ENCODE results near the gene PDCD6IP. TPM values are rescaled to one million over a fixed set of nuclear protein-coding genes. Genes with fewer than 3 reads are reported as not detected.

PDCD6IP gene
- total RNA-seq, 1 donor from 2014 or later = 203 TPM

DNA sequence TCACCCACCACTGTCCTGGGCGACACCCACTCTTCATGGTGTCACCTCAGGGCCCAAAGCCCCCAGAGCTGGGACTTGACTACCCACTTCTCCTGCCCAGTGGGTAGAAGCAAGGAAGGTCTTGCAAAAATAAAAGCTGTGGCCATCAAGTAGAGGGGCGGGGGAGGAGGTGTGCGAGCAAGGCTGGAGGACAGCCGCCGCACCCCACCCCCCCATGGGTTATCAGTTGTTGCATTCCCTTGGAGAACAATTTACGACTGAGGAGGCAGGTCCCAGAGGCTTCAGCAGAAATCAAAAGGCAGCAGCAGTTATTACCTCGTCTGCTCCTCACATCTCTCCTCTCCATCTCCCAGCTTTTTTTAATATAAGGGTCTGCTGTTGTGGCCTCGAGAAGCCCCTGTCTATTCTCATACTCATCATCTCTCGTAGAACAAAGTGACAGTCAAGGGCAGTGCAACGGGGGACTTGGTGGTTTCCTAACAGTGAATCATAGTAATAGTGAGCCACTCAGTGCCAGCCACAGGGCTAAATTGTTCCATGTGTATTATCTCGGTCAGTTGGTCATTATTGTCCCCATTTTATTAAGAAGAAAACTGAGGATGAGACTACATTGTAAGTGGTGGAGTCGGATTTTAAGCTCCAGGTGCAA is 116.4 kb downstream of the PDCD6IP start:
- no peak overlapping the region for H3K4me3 Mint-ChIP-seq (ENCODE audit: unreplicated experiment)
- Histone ChIP-seq H3K79me2 (ENCODE audit: insufficient read depth, low read length) (no peaks in the 10 kb centered on the region), H3K4me3 (ENCODE audit: insufficient read depth, low read depth, low read length) (no peak overlapping the region), H3K9me3 (ENCODE audit: insufficient read depth, low read depth, low read length) (no peaks in the 10 kb centered on the region), H4K20me1 (ENCODE audit: insufficient read depth, low read length) (no peaks in the 10 kb centered on the region), H2AFZ (ENCODE audit: low read depth, low read length) (no peak overlapping the region), H3K4me2 (ENCODE audit: low read length) (no peak overlapping the region), H3K4me1 (ENCODE audit: insufficient read depth, low read length) (peaks cover 5% of the 10 kb centered on the region), H3K27ac (ENCODE audit: low read depth, low read length) (no peak overlapping the region), H3K9ac (ENCODE audit: low read length) (no peak overlapping the region), H3K36me3 (ENCODE audit: insufficient read depth, low read length) (no peaks in the 10 kb centered on the region), H3K27me3 (ENCODE audit: insufficient read depth, low read length) (no peaks in the 10 kb centered on the region)
- DNase-seq (ENCODE audit: low read depth) (no peak), FAIRE-seq (no peak)
- H3K9me3 Mint-ChIP-seq (ENCODE audit: unreplicated experiment) = no peaks in the 10 kb centered on the region
- H3K27ac Mint-ChIP-seq (ENCODE audit: unreplicated experiment) = no peak overlapping the region
- H3K4me1 Mint-ChIP-seq (ENCODE audit: low read depth, unreplicated experiment) = peaks cover 17% of the 10 kb centered on the region
- TF ChIP-seq EZH2 (IDR thresholded peaks at IDR 0.05; ENCODE audit: insufficient read depth, low read length) = no peak
- TF ChIP-seq, protein P1, sequence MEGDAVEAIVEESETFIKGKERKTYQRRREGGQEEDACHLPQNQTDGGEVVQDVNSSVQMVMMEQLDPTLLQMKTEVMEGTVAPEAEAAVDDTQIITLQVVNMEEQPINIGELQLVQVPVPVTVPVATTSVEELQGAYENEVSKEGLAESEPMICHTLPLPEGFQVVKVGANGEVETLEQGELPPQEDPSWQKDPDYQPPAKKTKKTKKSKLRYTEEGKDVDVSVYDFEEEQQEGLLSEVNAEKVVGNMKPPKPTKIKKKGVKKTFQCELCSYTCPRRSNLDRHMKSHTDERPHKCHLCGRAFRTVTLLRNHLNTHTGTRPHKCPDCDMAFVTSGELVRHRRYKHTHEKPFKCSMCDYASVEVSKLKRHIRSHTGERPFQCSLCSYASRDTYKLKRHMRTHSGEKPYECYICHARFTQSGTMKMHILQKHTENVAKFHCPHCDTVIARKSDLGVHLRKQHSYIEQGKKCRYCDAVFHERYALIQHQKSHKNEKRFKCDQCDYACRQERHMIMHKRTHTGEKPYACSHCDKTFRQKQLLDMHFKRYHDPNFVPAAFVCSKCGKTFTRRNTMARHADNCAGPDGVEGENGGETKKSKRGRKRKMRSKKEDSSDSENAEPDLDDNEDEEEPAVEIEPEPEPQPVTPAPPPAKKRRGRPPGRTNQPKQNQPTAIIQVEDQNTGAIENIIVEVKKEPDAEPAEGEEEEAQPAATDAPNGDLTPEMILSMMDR (IDR thresholded peaks at IDR 0.05; ENCODE audit: insufficient read depth, low read depth, low read length) = no peak
- peaks cover 8% of the 10 kb centered on the region for H3K27me3 Mint-ChIP-seq (ENCODE audit: low read depth, unreplicated experiment)
- H3K36me3 Mint-ChIP-seq (ENCODE audit: low read depth, unreplicated experiment) = no peaks in the 10 kb centered on the region

DNA sequence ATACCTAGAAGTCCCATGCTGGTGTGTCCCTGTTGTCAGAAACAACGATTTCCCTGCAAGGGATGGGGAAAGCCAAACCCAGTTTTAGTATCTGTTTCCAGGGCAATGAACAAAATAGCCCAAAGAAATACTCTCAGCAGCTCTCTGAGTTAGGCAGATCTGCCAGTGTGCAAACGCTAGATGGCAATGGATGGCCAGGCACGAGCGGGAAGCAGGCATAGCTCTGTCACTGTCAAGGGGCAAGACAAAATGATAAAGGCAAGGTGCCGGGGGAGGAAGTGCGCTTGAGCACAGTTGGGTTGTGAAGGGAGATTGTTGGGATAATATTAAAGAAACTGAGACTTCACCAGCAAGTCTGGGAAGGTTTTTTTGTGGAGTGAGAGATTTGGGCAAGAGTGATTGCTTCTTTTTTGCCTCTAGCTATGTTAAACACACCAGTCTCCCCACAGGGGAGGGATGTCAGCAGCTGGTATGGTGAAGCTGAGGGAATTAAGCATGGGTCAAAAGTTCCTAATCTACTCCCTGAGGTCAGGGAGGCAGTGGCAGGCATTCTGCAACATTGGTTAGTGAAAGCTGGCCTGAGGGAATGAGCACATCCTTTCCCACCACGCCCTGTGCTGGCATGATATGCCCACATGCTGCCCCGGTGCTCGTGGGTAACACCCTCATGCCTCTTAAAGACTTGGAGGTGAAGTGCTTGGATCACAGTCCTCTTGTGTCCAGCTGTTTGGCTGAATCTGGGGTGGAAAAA is 117.5 kb downstream of the PDCD6IP start:
- DNase-seq (ENCODE audit: low read depth) = peak; percentile 8
- H4K20me1 ChIP-seq (ENCODE audit: insufficient read depth, low read length) = no peaks in the 10 kb centered on the region
- no peak overlapping the region for H2AFZ ChIP-seq (ENCODE audit: low read depth, low read length)
- H3K27me3 ChIP-seq (ENCODE audit: insufficient read depth, low read length) = no peaks in the 10 kb centered on the region
- H3K4me2 ChIP-seq (ENCODE audit: low read length) = no peak overlapping the region
- peaks cover 5% of the 10 kb centered on the region for H3K4me1 ChIP-seq (ENCODE audit: insufficient read depth, low read length)
- no peaks in the 10 kb centered on the region for H3K36me3 ChIP-seq (ENCODE audit: insufficient read depth, low read length)
- no peak overlapping the region for H3K27ac ChIP-seq (ENCODE audit: low read depth, low read length)
- H3K4me3 ChIP-seq (ENCODE audit: insufficient read depth, low read depth, low read length) = no peak overlapping the region
- FAIRE-seq = no peak
- Mint-ChIP-seq H3K27ac (ENCODE audit: unreplicated experiment) (no peak overlapping the region), H3K36me3 (ENCODE audit: low read depth, unreplicated experiment) (no peaks in the 10 kb centered on the region), H3K4me3 (ENCODE audit: unreplicated experiment) (no peak overlapping the region), H3K9me3 (ENCODE audit: unreplicated experiment) (no peaks in the 10 kb centered on the region), H3K27me3 (ENCODE audit: low read depth, unreplicated experiment) (peaks cover 8% of the 10 kb centered on the region), H3K4me1 (ENCODE audit: low read depth, unreplicated experiment) (peaks cover 17% of the 10 kb centered on the region)
- no peak for TF ChIP-seq EZH2 (IDR thresholded peaks at IDR 0.05; ENCODE audit: insufficient read depth, low read length)
- TF ChIP-seq, protein P1 (IDR thresholded peaks at IDR 0.05; ENCODE audit: insufficient read depth, low read depth, low read length) = peak; percentile 33
- no peaks in the 10 kb centered on the region for H3K9me3 ChIP-seq (ENCODE audit: insufficient read depth, low read depth, low read length)
- H3K9ac ChIP-seq (ENCODE audit: low read length) = no peak overlapping the region
- no peaks in the 10 kb centered on the region for H3K79me2 ChIP-seq (ENCODE audit: insufficient read depth, low read length)

Data from astrocyte (in vitro differentiated cells and primary cell).